GM19099 (cell line): ENCODE data around the gene MRPL16.

ENCODE experiments used
- POLR2A ChIP-seq: IDR thresholded peaks from 3 replicates; pipeline ENCODE4 v1.6.1; 2011; ENCODE audit warnings: low read depth; ENCODE audit not compliant: insufficient read length; ENCODE audit errors: extremely low read depth

The MRPL16 gene

DNA sequence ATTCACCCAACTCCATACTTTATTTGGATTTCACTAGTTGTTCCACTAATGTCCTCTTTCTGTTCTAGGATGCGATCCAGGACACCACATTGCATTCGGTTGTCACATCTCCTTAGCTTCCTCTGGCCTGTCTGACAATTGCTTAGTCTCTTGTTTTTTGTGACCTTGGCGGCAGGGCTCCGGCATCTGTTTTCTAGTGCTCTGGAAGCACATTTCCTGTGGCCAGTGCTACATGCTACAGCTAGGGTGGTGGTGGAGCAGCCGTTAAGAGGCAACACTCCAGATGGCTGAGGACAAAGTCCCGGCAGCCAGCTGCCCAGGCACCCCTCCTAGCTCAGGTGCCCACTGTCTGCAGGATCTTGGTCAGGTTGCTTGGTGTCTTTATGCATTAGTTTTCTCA is 48.6 kb downstream of the MRPL16 start:
- TF ChIP-seq POLR2A: no peak

DNA sequence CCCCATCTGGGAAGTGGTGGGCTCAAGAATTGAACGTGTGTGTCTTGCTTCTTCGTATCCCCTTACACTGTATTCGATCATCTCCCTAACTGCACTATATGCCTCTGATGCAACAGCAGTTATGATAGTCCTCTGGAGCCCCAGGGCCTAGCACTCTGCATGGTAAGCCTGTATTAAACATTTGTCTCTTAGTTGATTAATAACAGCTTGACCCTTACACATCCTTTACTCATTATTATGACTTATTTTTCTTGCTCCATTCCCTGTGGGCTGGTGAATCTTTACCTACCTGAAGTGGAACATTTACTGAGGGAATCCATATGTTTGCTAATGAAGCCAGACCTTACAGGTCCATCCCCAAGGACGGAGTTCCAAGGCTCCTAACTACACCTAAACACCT is 49.8 kb downstream of the MRPL16 start:
- TF ChIP-seq POLR2A: no peak

DNA sequence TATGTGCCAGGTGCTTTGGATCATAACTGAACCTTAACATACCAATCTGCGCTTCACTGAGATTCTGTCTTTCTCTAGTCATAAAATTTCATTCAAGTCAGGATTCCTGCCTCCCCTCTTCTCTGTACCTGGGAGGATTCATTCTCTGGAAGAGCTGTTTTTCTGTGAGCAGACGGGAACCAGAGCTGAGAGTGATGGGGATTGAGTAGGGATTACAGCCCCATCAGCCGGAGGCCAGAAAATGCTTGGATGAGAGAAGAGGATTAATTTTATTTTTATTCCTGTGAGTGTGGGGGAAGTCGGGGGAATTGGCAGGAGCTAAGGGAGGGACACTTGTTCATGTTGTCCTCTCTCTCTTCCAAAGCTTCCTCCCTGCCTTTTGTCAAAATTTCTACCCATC is 50.7 kb downstream of the MRPL16 start:
- no peak for TF ChIP-seq POLR2A

GRCh38 chr11:59758401-59759037 is 52.1 kb downstream of the MRPL16 start:
- no peak for TF ChIP-seq POLR2A

DNA sequence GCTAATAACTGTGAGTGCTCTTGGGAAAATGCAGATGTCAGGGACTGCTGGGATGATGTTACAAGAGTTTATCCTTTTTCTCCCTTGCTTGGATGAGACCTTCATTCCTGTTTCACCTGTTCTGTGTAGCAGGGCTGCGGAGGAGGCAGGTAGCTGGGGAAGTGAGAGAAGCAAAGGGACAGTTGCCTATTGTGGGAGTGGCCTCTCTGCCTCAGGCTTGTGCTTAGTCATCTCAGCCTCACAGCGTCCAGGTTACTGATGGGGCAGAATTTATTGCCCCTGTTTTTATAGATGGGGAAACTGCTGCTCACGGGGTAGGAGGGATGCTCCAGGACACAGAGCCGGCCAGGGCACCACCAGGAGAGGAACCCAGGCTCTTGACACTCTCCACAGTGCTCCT is 53.7 kb downstream of the MRPL16 start:
- no peak for TF ChIP-seq POLR2A

DNA sequence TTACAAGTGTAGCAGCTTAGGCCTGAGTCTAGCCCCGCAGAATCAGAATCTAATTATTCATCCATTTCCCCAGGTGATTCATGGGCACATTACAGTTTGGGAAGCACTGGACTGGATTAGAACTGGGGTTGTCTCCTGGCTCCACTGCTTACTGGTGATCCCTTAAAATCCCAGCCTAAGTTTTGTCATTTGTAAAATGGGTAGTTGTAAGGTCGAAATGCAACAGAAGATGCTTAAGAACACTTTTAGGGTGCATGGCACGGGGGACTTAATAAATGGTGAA is 54.1 kb downstream of the MRPL16 start:
- TF ChIP-seq POLR2A: no peak
